Measurements from ENCODE around the gene ZC3HAV1. TPM values are rescaled to one million over a fixed set of nuclear protein-coding genes. Genes with fewer than 3 reads are reported as not detected.

Gene ZC3HAV1
- total and polyA plus RNA-seq, 9 of the 15 experiments (the other 6 are each of a cell fraction or from before 2014, with no cell fraction given), result 11.9 to 40.5 (median 23.9) TPM

DNA sequence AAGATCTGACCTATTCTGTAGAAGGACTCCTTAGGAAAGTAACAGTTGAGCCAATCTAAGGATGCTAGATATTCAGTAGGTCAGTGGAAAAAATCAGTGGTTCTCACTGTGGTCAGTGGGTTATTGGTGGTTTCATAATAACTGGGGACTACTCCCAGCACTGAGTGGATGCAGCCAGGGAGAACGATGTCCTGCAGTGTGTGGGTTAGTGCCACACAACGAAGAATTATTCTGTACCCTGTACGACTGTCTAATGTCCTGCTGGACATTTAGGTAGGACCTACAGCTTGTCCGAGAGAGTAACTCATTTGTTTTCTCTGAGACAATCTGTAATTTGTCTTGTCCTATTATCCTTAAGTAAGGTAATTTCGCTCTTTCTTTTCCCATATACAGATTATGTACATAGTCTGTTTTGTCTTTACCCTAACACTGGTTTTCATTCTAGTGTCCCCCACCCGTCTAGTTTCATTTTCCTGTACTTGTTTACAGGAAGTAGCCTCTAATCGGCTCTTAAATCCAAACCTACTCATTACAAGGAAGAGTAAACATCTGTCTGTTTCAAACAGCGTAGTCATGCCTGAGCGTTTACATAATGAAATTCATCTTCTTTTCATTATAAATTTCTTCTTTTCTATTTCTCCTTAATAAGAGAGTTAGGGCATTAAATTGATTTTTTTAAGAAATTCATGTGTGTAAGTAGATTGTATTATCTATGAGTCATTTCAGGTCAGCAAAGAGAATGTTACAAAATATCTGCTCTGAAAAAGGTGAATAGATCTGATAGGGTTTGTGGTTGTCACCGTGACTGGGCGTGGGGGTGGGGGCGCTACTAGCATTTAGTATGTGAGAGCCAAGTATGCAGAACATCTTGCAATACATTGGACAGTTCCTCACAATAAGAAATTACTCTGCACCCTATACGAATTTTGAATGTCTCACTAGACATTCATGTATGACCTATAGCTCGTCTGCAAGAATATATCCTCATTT, 65.4 kb downstream of the ZC3HAV1 start (continued):
- peak; percentile 5 to 28; a peak in 2 of 4 replicates for TF ChIP-seq RAD21 (CRISPR knock-in tag; conservative IDR thresholded peaks at IDR 0.05 in 1 of 2, IDR thresholded peaks at IDR 0.05 in 1 of 2)
- TF ChIP-seq ADNP (tag; IDR thresholded peaks at IDR 0.05), result peak; percentile 68; the same call in 1 of the 2 replicates
- no peak for TF ChIP-seq NR2C2 (CRISPR knock-in tag; IDR thresholded peaks at IDR 0.05)
- TF ChIP-seq NR2C2 (tag; IDR thresholded peaks at IDR 0.05), result peak; percentile 63
- peak; percentile 96 for TF ChIP-seq TEAD4 (IDR thresholded peaks at IDR 0.05; ENCODE audit: low read length)
- no peak for TF ChIP-seq TEAD4 (CRISPR knock-in tag; IDR thresholded peaks at IDR 0.05; ENCODE audit: borderline replicate concordance)
- TF ChIP-seq ZNF586 (CRISPR knock-in tag; conservative IDR thresholded peaks at IDR 0.05), result no peak
- 0 out of 2 replicates have a peak, but pooled peaks have one; percentile 42 for TF ChIP-seq PHB (CRISPR knock-in tag; IDR thresholded peaks at IDR 0.05)
- TF ChIP-seq, protein P1, sequence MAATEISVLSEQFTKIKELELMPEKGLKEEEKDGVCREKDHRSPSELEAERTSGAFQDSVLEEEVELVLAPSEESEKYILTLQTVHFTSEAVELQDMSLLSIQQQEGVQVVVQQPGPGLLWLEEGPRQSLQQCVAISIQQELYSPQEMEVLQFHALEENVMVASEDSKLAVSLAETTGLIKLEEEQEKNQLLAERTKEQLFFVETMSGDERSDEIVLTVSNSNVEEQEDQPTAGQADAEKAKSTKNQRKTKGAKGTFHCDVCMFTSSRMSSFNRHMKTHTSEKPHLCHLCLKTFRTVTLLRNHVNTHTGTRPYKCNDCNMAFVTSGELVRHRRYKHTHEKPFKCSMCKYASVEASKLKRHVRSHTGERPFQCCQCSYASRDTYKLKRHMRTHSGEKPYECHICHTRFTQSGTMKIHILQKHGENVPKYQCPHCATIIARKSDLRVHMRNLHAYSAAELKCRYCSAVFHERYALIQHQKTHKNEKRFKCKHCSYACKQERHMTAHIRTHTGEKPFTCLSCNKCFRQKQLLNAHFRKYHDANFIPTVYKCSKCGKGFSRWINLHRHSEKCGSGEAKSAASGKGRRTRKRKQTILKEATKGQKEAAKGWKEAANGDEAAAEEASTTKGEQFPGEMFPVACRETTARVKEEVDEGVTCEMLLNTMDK (IDR thresholded peaks at IDR 0.05; ENCODE audit: borderline replicate concordance, insufficient read depth, low read depth, low read length, poor library complexity, severe bottlenecking), result no peak
- peak; percentile 88 for TF ChIP-seq ZNF766 (CRISPR knock-in tag; conservative IDR thresholded peaks at IDR 0.05)
- TF ChIP-seq POLR2AphosphoS2 (IDR thresholded peaks at IDR 0.05; ENCODE audit: low read length), result no peak
- no peak for TF ChIP-seq XRCC5 (IDR thresholded peaks at IDR 0.05; ENCODE audit: low read depth, low read length)
- no peak for TF ChIP-seq ZZZ3 (IDR thresholded peaks at IDR 0.05)
- peak; percentile 42; the same call in 1 of the 2 replicates for TF ChIP-seq RFX1 (IDR thresholded peaks at IDR 0.05)
- no peak for TF ChIP-seq ZNF140 (CRISPR knock-in tag; IDR thresholded peaks at IDR 0.05)
- no peak for TF ChIP-seq ZNF830 (CRISPR knock-in tag; IDR thresholded peaks at IDR 0.05)
- no peak; the same call in 1 of the 2 replicates for TF ChIP-seq RB1 (IDR thresholded peaks at IDR 0.05; ENCODE audit: low read depth)
- no peak for TF ChIP-seq HIVEP1 (CRISPR knock-in tag; IDR thresholded peaks at IDR 0.05)
- TF ChIP-seq C11orf30 (IDR thresholded peaks at IDR 0.05; ENCODE audit: low read depth), result peak; percentile 95
- no peak for TF ChIP-seq MXD1 (CRISPR knock-in tag; IDR thresholded peaks at IDR 0.05; ENCODE audit: borderline replicate concordance, poor library complexity, severe bottlenecking)
- TF ChIP-seq, protein P2, sequence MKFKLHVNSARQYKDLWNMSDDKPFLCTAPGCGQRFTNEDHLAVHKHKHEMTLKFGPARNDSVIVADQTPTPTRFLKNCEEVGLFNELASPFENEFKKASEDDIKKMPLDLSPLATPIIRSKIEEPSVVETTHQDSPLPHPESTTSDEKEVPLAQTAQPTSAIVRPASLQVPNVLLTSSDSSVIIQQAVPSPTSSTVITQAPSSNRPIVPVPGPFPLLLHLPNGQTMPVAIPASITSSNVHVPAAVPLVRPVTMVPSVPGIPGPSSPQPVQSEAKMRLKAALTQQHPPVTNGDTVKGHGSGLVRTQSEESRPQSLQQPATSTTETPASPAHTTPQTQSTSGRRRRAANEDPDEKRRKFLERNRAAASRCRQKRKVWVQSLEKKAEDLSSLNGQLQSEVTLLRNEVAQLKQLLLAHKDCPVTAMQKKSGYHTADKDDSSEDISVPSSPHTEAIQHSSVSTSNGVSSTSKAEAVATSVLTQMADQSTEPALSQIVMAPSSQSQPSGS (CRISPR knock-in tag; IDR thresholded peaks at IDR 0.05), result no peak
- TF ChIP-seq, protein P3, sequence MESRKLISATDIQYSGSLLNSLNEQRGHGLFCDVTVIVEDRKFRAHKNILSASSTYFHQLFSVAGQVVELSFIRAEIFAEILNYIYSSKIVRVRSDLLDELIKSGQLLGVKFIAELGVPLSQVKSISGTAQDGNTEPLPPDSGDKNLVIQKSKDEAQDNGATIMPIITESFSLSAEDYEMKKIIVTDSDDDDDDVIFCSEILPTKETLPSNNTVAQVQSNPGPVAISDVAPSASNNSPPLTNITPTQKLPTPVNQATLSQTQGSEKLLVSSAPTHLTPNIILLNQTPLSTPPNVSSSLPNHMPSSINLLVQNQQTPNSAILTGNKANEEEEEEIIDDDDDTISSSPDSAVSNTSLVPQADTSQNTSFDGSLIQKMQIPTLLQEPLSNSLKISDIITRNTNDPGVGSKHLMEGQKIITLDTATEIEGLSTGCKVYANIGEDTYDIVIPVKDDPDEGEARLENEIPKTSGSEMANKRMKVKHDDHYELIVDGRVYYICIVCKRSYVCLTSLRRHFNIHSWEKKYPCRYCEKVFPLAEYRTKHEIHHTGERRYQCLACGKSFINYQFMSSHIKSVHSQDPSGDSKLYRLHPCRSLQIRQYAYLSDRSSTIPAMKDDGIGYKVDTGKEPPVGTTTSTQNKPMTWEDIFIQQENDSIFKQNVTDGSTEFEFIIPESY (CRISPR knock-in tag; IDR thresholded peaks at IDR 0.05), result no peak

All from K562 (cell line).